GM23338 (cell line): Measurements from ENCODE around the gene ADD3. TPM values are rescaled to one million over a fixed set of nuclear protein-coding genes. Genes with fewer than 3 reads are reported as not detected.

ENCODE experiments used
- ATAC-seq: fragments of 200-7000 bp; cut with Tn5 transposase; 3 replicates; pipeline ENCODE4 v1.9.1; 2020
- DNase-seq: peaks from one replicate; pipeline ENCODE4 v3.0.0-alpha.2; 2015; ENCODE audit warnings: low spot score
- H2AFZ ChIP-seq: fragments of 200-600 bp; sonication (generic); 2 replicates; pipeline ENCODE4 v1.8.0; 2016; ENCODE audit warnings: antibody characterized with exemption, mild to moderate bottlenecking, moderate library complexity
- H3F3A ChIP-seq: fragments of 200-600 bp; sonication (generic); replicated peaks from 2 replicates; pipeline ENCODE4 v1.8.0; 2017; ENCODE audit warnings: antibody characterized with exemption, mixed run types, low read depth
- H3K27ac ChIP-seq: fragments of 200-600 bp; sonication (generic); 2 replicates; pipeline ENCODE4 v1.6.1; 2016; ENCODE audit warnings: low read depth
- H3K27me3 ChIP-seq: fragments of 200-600 bp; sonication (generic); 2 replicates; pipeline ENCODE4 v1.8.0; 2016; ENCODE audit warnings: mild to moderate bottlenecking, mixed run types, moderate library complexity; ENCODE audit not compliant: insufficient read depth
- H3K36me3 ChIP-seq: fragments of 200-600 bp; sonication (generic); 2 replicates; pipeline ENCODE4 v1.8.0; 2016; ENCODE audit warnings: mild to moderate bottlenecking; ENCODE audit not compliant: insufficient read depth
- H3K4me1 ChIP-seq: fragments of 200-600 bp; sonication (generic); 2 replicates; pipeline ENCODE4 v1.8.0; 2016; ENCODE audit warnings: mild to moderate bottlenecking, moderate library complexity; ENCODE audit not compliant: insufficient read depth
- H3K4me2 ChIP-seq: fragments of 200-600 bp; sonication (generic); 2 replicates; pipeline ENCODE4 v1.7.1; 2017; ENCODE audit warnings: mixed run types
- H3K4me3 ChIP-seq: fragments of 200-600 bp; sonication (generic); 2 replicates; pipeline ENCODE4 v1.6.1; 2016; ENCODE audit warnings: mixed run types
- H3K79me2 ChIP-seq: fragments of 200-600 bp; sonication (generic); replicated peaks from 2 replicates; pipeline ENCODE4 v1.8.0; 2017; ENCODE audit warnings: mild to moderate bottlenecking; ENCODE audit not compliant: insufficient read depth
- H3K9me2 ChIP-seq: fragments of 200-600 bp; sonication (generic); 2 replicates; pipeline ENCODE4 v1.8.0; 2017; ENCODE audit not compliant: insufficient read depth
- H4K20me1 ChIP-seq: fragments of 200-600 bp; sonication (generic); replicated peaks from 2 replicates; pipeline ENCODE4 v1.8.0; 2017; ENCODE audit warnings: mild to moderate bottlenecking; ENCODE audit not compliant: insufficient read depth
- H3K27ac Mint-ChIP-seq: 2 replicates; pipeline ENCODE4 v1.8.0; 2020; ENCODE audit warnings: inconsistent platforms, mild to moderate bottlenecking, moderate library complexity, mixed read lengths
- H3K27me3 Mint-ChIP-seq: 3 replicates; pipeline ENCODE4 v1.8.0; 2022; ENCODE audit warnings: low read depth, mild to moderate bottlenecking, moderate library complexity, mixed read lengths, inconsistent platforms; ENCODE audit not compliant: insufficient read depth, poor library complexity
- H3K36me3 Mint-ChIP-seq: 3 replicates; pipeline ENCODE4 v1.8.0; 2021; ENCODE audit warnings: low read depth, mild to moderate bottlenecking, inconsistent platforms, moderate library complexity, mixed read lengths
- H3K4me1 Mint-ChIP-seq: 3 replicates; pipeline ENCODE4 v1.8.0; 2020; ENCODE audit warnings: mild to moderate bottlenecking, inconsistent platforms, mixed read lengths
- H3K4me3 Mint-ChIP-seq: 3 replicates; pipeline ENCODE4 v1.8.0; 2021; ENCODE audit warnings: moderate library complexity, mild to moderate bottlenecking, inconsistent platforms, mixed read lengths
- H3K9me3 Mint-ChIP-seq: 3 replicates; pipeline ENCODE4 v1.8.0; 2020; ENCODE audit warnings: moderate library complexity, mild to moderate bottlenecking, inconsistent platforms, mixed read lengths
- CREB1 ChIP-seq: fragments of 250-450 bp; sonication (Bioruptor Pico); IDR thresholded peaks from 2 replicates; pipeline ENCODE4 v1.5.0; 2020; ENCODE audit warnings: low read depth, mild to moderate bottlenecking, moderate library complexity
- EZH2 ChIP-seq: fragments of 200-600 bp; sonication (generic); IDR thresholded peaks from one replicate; pipeline ENCODE4 v1.8.0; 2017; ENCODE audit warnings: antibody characterized with exemption, mild to moderate bottlenecking, low read depth; ENCODE audit not compliant: unreplicated experiment
- EZH2phosphoT487 ChIP-seq: fragments of 200-600 bp; sonication (generic); IDR thresholded peaks from one replicate; pipeline ENCODE4 v1.8.1; 2018; ENCODE audit warnings: antibody characterized with exemption; ENCODE audit not compliant: unreplicated experiment
- NANOG ChIP-seq: IDR thresholded peaks from 2 replicates; pipeline ENCODE4 v1.6.1; 2016; ENCODE audit warnings: antibody characterized with exemption, borderline replicate concordance
- REST ChIP-seq: IDR thresholded peaks from one replicate; pipeline ENCODE4 v1.6.1; 2018; ENCODE audit warnings: antibody characterized with exemption; ENCODE audit not compliant: unreplicated experiment
- STAT1 ChIP-seq: IDR thresholded peaks from one replicate; pipeline ENCODE4 v1.6.1; 2016; ENCODE audit warnings: antibody characterized with exemption; ENCODE audit not compliant: unreplicated experiment
- ZNF114 ChIP-seq: fragments of 250-450 bp; sonication (Bioruptor Pico); IDR thresholded peaks from 2 replicates; pipeline ENCODE4 v1.5.0; 2020; ENCODE audit warnings: mild to moderate bottlenecking, moderate library complexity
- ZNF331 ChIP-seq: fragments of 250-450 bp; sonication (Bioruptor Pico); IDR thresholded peaks from 2 replicates; pipeline ENCODE4 v1.5.0; 2020; ENCODE audit warnings: low read depth, mild to moderate bottlenecking, moderate library complexity
- ZNF462 ChIP-seq: fragments of 250-450 bp; sonication (Bioruptor Pico); IDR thresholded peaks from 2 replicates; pipeline ENCODE4 v1.5.0; 2020; ENCODE audit warnings: mild to moderate bottlenecking, moderate library complexity
- polyA plus RNA-seq: library from polyadenylated mRNA; unstranded; fragments of >200 nt; fragmentation: Nextera tagmentation; extraction: Ambion mirVana; gene quantifications from 2 replicates; pipeline ENCODE4 v1.2.1, GENCODE V29; 2016
- total RNA-seq: library from RNA; depleted of rRNA; stranded (reverse); fragments of >200 nt; shearing (Covaris generic); gene quantifications from 2 replicates; pipeline ENCODE4 v1.2.3, GENCODE V29; 2014
- TF ChIP-seq, protein P1 (sequence below), 2 experiments: fragments of 200-600 bp in 1 of 2; sonication (generic) in 1 of 2; conservative IDR thresholded peaks; 2 replicates each; pipeline versions ENCODE4 v1.5.1 to v1.6.1; 2016 to 2017; ENCODE audit warnings: antibody characterized with exemption in 2 of 2, low read depth in 2 of 2, mild to moderate bottlenecking in 2 of 2, moderate library complexity in 1 of 2

Gene ADD3
- total and polyA plus RNA-seq, 2 experiments from 2014 or later = 68.5 to 767 TPM

DNA sequence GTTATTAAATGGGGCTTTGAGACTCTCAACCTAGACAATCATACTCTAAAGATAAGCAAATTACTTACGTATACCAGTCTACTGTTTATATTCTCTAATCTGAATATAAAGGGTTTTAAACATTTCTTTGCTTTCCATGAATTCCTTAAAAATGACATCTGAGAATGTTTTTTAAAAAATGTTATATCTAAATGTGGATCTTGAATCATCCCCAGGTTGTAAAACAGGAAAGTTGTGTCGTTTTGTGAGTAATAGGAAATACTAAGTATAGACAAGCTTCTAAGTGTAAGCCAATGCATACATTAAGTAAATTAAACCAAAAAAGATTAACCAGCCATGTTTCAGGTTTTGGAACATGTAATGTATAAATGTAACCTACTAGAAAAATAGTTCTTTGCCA is 26.8 kb downstream of the ADD3 start:
- no peaks in the 10 kb centered on the region for H3K9me2 ChIP-seq
- H4K20me1 ChIP-seq = peaks cover 36% of the 10 kb centered on the region
- H3K27me3 ChIP-seq = no peaks in the 10 kb centered on the region
- H3K27ac ChIP-seq = no peak overlapping the region
- H3K27ac Mint-ChIP-seq = no peak overlapping the region
- peaks cover 29% of the 10 kb centered on the region for H3K4me1 Mint-ChIP-seq
- H3K79me2 ChIP-seq = peaks cover 94% of the 10 kb centered on the region
- H3F3A ChIP-seq = no peaks in the 10 kb centered on the region
- no peak for ATAC-seq
- no peak for DNase-seq
- TF ChIP-seq ZNF114 (CRISPR knock-in tag) (no peak), EZH2 (no peak), ZNF331 (CRISPR knock-in tag) (no peak), REST (no peak), EZH2phosphoT487 (no peak), ZNF462 (no peak), NANOG (no peak), STAT1 (no peak), CREB1 (CRISPR knock-in tag) (no peak)
- TF ChIP-seq, protein P1, sequence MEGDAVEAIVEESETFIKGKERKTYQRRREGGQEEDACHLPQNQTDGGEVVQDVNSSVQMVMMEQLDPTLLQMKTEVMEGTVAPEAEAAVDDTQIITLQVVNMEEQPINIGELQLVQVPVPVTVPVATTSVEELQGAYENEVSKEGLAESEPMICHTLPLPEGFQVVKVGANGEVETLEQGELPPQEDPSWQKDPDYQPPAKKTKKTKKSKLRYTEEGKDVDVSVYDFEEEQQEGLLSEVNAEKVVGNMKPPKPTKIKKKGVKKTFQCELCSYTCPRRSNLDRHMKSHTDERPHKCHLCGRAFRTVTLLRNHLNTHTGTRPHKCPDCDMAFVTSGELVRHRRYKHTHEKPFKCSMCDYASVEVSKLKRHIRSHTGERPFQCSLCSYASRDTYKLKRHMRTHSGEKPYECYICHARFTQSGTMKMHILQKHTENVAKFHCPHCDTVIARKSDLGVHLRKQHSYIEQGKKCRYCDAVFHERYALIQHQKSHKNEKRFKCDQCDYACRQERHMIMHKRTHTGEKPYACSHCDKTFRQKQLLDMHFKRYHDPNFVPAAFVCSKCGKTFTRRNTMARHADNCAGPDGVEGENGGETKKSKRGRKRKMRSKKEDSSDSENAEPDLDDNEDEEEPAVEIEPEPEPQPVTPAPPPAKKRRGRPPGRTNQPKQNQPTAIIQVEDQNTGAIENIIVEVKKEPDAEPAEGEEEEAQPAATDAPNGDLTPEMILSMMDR (conservative IDR thresholded peaks at IDR 0.05; ENCODE audit: low read depth in 2 of 2) = no peak
- H3K4me2 ChIP-seq = no peak overlapping the region
- no peak overlapping the region for H2AFZ ChIP-seq
- no peaks in the 10 kb centered on the region for H3K27me3 Mint-ChIP-seq
- no peak overlapping the region for H3K4me3 Mint-ChIP-seq
- peaks cover 25% of the 10 kb centered on the region for H3K4me1 ChIP-seq
- H3K4me3 ChIP-seq = no peak overlapping the region
- no peaks in the 10 kb centered on the region for H3K9me3 Mint-ChIP-seq
- H3K36me3 Mint-ChIP-seq = no peaks in the 10 kb centered on the region; the same call in 2 of the 3 replicates
- no peaks in the 10 kb centered on the region for H3K36me3 ChIP-seq
